Progenitor cell of endocrine pancreas (in vitro differentiated cells): Measurements from ENCODE around the gene TRAPPC10. TPM values are rescaled to one million over a fixed set of nuclear protein-coding genes. Genes with fewer than 3 reads are reported as not detected.
A peak's percentile ranks its signal among the peaks of the same experiment; 100 is the strongest.
"Not testable (repeated sequence)": the region's sequence is repeated elsewhere in the genome, so short reads cannot be mapped to it uniquely, and the experiment has no call there.

Source experiments
- DNase-seq: peaks from one replicate; pipeline ENCODE4 v3.0.0; 2021; ENCODE audit warnings: low spot score; ENCODE audit not compliant: unreplicated experiment
- H3K27ac Mint-ChIP-seq: 2 replicates; pipeline ENCODE4 v1.8.0; 2021; ENCODE audit warnings: mild to moderate bottlenecking, moderate library complexity, mixed read lengths
- H3K27me3 Mint-ChIP-seq: 2 replicates; pipeline ENCODE4 v1.8.0; 2021; ENCODE audit warnings: mixed read lengths
- H3K36me3 Mint-ChIP-seq: 2 replicates; pipeline ENCODE4 v1.8.0; 2022; ENCODE audit warnings: mixed read lengths; ENCODE audit not compliant: insufficient read depth
- H3K4me1 Mint-ChIP-seq: 2 replicates; pipeline ENCODE4 v1.8.0; 2021; ENCODE audit warnings: low read depth, mixed read lengths
- H3K4me3 Mint-ChIP-seq: 2 replicates; pipeline ENCODE4 v1.8.0; 2021; ENCODE audit warnings: low read depth, mild to moderate bottlenecking, moderate library complexity, mixed read lengths
- H3K9me3 Mint-ChIP-seq: 2 replicates; pipeline ENCODE4 v1.8.0; 2021; ENCODE audit warnings: low read depth, mixed read lengths
- total RNA-seq: library from RNA; stranded (reverse); gene quantifications from 2 replicates; pipeline ENCODE4 v1.2.1, GENCODE V29; 2021
- TF ChIP-seq, protein P1 (sequence below): fragments of 200-600 bp; sonication (generic); IDR thresholded peaks from one replicate; pipeline ENCODE4 v1.5.0; 2021; ENCODE audit warnings: antibody characterized with exemption, mild to moderate bottlenecking; ENCODE audit not compliant: unreplicated experiment

TRAPPC10 gene
- total RNA-seq, 1 donor from 2014 or later = 42.7 TPM

DNA sequence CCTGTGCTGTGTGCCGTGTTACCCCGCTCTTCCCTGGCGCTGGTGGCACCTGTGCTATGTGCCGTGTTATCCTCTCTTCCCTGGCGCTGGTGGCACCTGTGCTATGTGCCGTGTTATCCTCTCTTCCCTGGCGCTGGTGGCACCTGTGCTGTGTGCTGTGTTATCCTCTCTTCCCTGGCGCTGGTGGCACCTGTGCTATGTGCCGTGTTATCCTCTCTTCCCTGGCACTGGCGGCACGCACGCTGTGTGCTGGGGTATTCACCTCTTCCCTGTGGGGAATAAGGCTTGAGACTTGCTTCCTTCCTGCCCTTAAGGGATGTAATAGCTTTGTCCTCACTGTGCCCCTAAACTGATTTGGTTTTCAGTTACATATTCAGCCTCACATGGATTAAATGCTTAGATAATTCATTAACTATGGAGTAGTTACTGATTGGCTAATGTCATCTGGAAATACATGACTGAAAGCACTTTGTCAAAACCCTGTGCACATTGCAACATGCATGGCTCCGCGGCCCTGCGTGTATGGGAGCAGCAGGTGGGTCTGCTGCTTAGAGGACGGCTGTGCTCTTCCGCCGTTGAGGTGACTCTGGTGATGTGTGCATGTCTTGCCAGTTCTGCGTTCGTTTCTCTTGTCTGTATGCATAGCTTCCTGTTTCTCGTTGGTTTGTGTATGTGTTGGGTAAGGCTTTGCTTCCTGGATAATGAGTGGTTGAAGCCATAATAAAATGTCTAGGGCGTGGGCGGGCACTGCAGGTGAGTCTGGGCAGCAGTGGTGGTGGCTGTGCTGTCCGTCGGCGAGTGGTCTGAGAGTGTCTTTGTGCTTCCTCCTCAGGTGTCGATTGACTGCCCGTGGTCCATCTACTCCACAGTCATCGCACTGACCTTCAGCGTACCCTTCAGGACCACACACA lies 77.1 kb downstream of the TRAPPC10 start:
- Mint-ChIP-seq H3K27me3 (no peaks in the 10 kb centered on the region), H3K4me3 (no peak overlapping the region), H3K4me1 (no peaks in the 10 kb centered on the region), H3K36me3 (peaks cover 14% of the 10 kb centered on the region), H3K27ac (no peak overlapping the region), H3K9me3 (no peaks in the 10 kb centered on the region)
- TF ChIP-seq, protein P1, sequence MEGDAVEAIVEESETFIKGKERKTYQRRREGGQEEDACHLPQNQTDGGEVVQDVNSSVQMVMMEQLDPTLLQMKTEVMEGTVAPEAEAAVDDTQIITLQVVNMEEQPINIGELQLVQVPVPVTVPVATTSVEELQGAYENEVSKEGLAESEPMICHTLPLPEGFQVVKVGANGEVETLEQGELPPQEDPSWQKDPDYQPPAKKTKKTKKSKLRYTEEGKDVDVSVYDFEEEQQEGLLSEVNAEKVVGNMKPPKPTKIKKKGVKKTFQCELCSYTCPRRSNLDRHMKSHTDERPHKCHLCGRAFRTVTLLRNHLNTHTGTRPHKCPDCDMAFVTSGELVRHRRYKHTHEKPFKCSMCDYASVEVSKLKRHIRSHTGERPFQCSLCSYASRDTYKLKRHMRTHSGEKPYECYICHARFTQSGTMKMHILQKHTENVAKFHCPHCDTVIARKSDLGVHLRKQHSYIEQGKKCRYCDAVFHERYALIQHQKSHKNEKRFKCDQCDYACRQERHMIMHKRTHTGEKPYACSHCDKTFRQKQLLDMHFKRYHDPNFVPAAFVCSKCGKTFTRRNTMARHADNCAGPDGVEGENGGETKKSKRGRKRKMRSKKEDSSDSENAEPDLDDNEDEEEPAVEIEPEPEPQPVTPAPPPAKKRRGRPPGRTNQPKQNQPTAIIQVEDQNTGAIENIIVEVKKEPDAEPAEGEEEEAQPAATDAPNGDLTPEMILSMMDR = no peak
- no peak for DNase-seq

DNA sequence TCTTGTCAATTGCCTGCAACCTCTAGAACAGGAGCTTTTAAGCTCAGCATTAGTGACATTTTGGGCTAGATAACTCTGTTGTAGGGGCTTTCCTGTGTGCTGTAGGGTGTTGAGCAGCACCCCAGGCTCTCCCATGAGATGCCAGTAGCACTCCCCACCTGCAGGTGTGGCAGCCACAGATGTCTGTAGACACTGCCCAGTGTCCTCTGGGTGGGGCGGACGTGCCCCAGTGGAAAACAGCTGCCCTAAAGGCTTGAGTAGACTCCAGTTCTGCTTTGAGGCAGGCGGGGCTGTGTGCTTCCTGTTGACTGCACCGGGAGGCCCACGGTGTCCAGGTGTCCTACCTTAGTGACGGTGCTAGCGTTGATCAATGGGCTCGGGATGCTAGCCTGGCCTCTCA lies 78.2 kb downstream of the TRAPPC10 start:
- H3K9me3 Mint-ChIP-seq = no peaks in the 10 kb centered on the region
- H3K27ac Mint-ChIP-seq = peak overlapping the region; percentile 3
- TF ChIP-seq, protein P1 = no peak
- H3K4me3 Mint-ChIP-seq = no peak overlapping the region
- H3K4me1 Mint-ChIP-seq = no peaks in the 10 kb centered on the region
- DNase-seq = no peak
- peaks cover 7% of the 10 kb centered on the region for H3K36me3 Mint-ChIP-seq
- no peaks in the 10 kb centered on the region for H3K27me3 Mint-ChIP-seq

DNA sequence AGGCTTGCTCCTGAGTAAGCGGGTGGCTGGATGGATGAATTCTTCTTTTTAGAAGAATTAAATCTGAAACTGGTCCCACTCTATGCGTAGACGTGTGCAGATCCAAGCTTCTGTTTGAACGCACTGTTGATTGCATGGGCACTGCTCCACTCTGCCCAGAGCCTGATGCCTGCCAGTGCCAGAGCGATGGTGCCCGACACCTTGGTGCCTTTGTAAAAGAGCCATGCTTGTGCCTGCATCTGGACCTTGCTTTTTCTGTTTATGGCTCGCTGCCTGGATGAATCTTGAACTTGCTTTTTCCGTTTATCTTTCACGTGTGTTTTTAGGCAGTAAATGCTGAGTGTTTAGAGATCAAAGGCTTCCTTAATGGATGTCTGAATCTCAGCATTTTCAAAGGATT lies 80.1 kb downstream of the TRAPPC10 start:
- no peaks in the 10 kb centered on the region for H3K9me3 Mint-ChIP-seq
- H3K36me3 Mint-ChIP-seq = peaks cover 7% of the 10 kb centered on the region
- H3K4me1 Mint-ChIP-seq = no peaks in the 10 kb centered on the region
- no peak for DNase-seq
- H3K27me3 Mint-ChIP-seq = no peaks in the 10 kb centered on the region
- no peak overlapping the region for H3K27ac Mint-ChIP-seq
- TF ChIP-seq, protein P1 = no peak
- H3K4me3 Mint-ChIP-seq = no peak overlapping the region

DNA sequence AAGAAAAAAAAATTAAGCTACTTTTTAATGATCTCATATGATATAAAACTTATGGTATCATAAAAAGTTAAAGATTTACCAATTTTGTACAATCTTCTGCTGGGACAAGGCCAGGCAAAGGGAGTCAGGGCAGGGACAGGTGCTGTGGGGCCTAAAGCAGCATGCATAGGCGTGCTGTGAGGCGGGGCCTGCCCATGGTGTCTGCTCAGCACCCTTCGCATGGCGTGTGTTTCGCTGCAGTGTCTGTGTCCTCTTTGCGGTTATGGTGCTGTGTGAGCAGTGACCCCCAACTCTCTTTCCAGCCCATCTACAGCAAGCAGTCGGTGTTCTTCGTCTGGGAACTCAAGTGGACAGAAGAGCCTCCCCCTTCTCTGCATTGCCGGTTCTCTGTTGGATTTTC lies 81.7 kb downstream of the TRAPPC10 start:
- no peak for DNase-seq

DNA sequence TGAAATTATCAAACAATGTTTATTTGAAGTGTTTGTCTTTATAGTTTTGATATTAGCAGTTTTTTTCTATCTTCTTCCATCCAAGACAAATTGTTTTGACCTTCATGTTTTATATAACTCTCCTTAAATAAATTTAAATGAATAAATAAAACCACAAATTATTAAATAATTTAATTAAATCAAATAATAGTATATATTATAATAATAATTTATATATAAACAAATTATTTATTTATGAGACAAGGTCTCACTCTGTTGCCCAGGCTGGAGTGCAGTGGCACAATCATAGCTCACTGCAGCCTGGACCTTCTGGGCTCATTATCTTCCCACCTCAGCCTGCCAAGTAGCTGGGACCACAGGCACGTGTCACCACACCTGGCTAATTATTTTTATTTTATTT lies 82.7 kb downstream of the TRAPPC10 start:
- Mint-ChIP-seq H3K36me3 (peaks cover 3% of the 10 kb centered on the region), H3K9me3 (no peaks in the 10 kb centered on the region), H3K4me1 (no peaks in the 10 kb centered on the region), H3K4me3 (no peak overlapping the region), H3K27ac (no peak overlapping the region), H3K27me3 (no peaks in the 10 kb centered on the region)
- DNase-seq = no peak
- TF ChIP-seq, protein P1 = no peak

More for the DNA sequence above, 81.7 kb downstream of the TRAPPC10 start:
- Mint-ChIP-seq H3K9me3 (no peaks in the 10 kb centered on the region), H3K4me3 (no peak overlapping the region), H3K36me3 (peaks cover 5% of the 10 kb centered on the region), H3K4me1 (no peaks in the 10 kb centered on the region), H3K27ac (no peak overlapping the region), H3K27me3 (no peaks in the 10 kb centered on the region)
- TF ChIP-seq, protein P1 = no peak

DNA sequence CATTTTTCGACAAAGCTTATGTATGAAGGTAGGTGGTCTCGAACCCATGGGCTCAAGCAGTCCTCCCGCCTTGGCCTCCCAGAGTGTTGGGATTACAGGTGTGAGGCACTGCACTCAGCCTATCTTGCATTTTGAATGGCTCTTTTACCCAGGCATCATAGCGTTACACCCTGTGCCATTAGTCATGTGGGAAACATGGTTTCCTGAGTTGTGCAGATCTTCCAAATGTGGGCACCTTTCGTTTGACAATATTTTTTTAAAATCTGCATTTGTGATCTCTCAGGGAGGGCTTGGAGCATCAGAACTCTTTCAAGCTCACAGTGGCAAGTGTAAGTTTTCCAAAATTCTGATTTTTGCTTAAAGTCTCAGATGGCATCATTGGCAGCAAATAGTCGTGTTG lies 86.4 kb downstream of the TRAPPC10 start:
- not testable (repeated sequence) for DNase-seq, H3K9me3 Mint-ChIP-seq, H3K27me3 Mint-ChIP-seq, H3K27ac Mint-ChIP-seq, H3K4me1 Mint-ChIP-seq, H3K36me3 Mint-ChIP-seq, H3K4me3 Mint-ChIP-seq

DNA sequence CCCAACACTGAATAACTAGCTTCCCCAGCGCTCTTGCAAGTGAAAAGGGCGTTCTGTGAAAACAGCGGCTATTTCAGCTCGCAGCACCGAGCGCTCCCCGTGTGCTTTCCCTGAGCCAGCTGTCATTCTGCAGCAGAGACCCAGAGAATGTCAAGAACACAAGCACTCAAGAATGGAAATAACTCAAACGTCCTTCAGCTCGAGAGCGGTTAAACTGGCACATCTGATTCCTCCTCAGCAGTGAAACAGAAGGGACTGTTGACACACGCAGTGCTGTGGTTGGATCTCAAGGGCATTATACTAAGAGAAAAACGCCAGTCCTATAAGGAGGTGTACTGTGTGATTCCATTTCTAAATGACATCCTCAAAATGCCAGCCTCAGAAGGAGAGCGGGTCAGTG lies 86.9 kb downstream of the TRAPPC10 start:
- not testable (repeated sequence) for DNase-seq, H3K4me1 Mint-ChIP-seq, H3K9me3 Mint-ChIP-seq, H3K27ac Mint-ChIP-seq, H3K4me3 Mint-ChIP-seq, H3K27me3 Mint-ChIP-seq, H3K36me3 Mint-ChIP-seq

DNA sequence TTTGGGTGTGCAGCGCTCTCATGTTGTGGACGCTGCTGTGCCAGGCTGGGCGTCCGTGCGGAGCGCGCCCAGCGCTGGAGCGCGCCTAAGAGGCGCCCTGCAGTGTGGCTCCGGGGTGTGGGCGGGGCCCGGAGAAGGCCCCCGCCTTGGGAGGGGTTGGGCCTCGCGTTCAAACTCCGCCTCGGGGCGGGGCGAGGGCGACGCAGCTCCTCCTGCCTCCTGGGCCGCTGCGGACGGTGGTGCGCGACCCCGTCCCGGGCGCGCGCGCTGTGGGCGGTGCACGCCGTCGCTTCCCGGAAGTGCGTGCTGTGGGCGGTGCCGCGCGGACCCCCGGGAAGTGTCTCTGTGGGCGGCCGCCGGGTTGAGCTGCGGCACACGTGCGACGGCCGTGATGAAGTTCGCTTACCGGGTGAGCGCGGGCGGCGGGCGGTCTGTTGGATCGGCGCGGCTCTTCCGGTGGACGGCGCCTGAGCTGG lies 95.0 kb downstream of the TRAPPC10 start, which contains the start of gene PWP2:
Gene PWP2 (plus strand): TSS at position 374 of the 476 bp plus-strand sequence. CDS start 18 bp downstream, at position 392.
- not testable (repeated sequence) for H3K9me3 Mint-ChIP-seq, H3K4me3 Mint-ChIP-seq, H3K4me1 Mint-ChIP-seq, H3K27ac Mint-ChIP-seq, DNase-seq, H3K36me3 Mint-ChIP-seq, H3K27me3 Mint-ChIP-seq
